Esophagus muscularis mucosa (tissue), 3 donors: Measurements from ENCODE around the gene UBE2O.

Experiments used
- POLR2A ChIP-seq: fragments of 450-650 bp; IDR thresholded peaks from one replicate; pipeline ENCODE4 v1.6.1; 2017; ENCODE audit warnings: antibody characterized with exemption, moderate library complexity, mild to moderate bottlenecking, low read depth
- POLR2AphosphoS5 ChIP-seq, 2 donors: sonication (generic); formaldehyde crosslinking; IDR thresholded peaks; one replicate each; pipeline ENCODE4 v1.6.1; 2017; ENCODE audit warnings: antibody characterized with exemption in 2 of 2
- TF ChIP-seq, protein P1 (sequence below), 3 experiments: fragments of 200-600 bp in 2 of 3; fragments of 450-650 bp in 1 of 3; sonication (generic) in 2 of 3; IDR thresholded peaks; one replicate each; pipeline ENCODE4 v1.5.1; 2017 to 2019; ENCODE audit warnings: antibody characterized with exemption in 3 of 3, mild to moderate bottlenecking in 2 of 3, moderate library complexity in 1 of 3

DNA sequence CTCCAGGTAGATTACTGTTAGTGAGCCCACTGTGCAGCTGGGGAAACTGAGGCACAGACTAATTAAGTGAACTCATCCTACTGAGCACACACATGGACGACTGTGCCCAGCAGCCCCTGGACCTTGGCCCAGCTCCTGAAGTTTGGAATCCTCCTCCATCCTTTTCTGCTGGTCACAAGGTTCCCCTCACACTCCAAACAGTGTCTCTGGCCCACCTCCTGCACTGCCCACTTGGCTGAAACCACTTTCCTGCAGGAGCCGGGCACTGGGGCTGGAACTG, 44.7 kb upstream of the UBE2O start:
- TF ChIP-seq, protein P1, sequence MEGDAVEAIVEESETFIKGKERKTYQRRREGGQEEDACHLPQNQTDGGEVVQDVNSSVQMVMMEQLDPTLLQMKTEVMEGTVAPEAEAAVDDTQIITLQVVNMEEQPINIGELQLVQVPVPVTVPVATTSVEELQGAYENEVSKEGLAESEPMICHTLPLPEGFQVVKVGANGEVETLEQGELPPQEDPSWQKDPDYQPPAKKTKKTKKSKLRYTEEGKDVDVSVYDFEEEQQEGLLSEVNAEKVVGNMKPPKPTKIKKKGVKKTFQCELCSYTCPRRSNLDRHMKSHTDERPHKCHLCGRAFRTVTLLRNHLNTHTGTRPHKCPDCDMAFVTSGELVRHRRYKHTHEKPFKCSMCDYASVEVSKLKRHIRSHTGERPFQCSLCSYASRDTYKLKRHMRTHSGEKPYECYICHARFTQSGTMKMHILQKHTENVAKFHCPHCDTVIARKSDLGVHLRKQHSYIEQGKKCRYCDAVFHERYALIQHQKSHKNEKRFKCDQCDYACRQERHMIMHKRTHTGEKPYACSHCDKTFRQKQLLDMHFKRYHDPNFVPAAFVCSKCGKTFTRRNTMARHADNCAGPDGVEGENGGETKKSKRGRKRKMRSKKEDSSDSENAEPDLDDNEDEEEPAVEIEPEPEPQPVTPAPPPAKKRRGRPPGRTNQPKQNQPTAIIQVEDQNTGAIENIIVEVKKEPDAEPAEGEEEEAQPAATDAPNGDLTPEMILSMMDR (IDR thresholded peaks at IDR 0.05) = no peak
- TF ChIP-seq POLR2A (no peak), POLR2AphosphoS5 (IDR thresholded peaks at IDR 0.05) (no peak)
